Transverse colon (tissue), 4 donors: ENCODE results near the gene PALLD. TPM values are rescaled to one million over a fixed set of nuclear protein-coding genes. Genes with fewer than 3 reads are reported as not detected.

Source experiments
- DNase-seq: peaks from one replicate; pipeline ENCODE4 v3.0.0-alpha.2; 2019
- H3K27ac ChIP-seq, 4 donors: fragments of 200-600 bp; sonication (generic); 2 replicates each; pipeline ENCODE4 v1.5.1; 2016 to 2018; ENCODE audit warnings: inconsistent platforms in 4 of 4
- H3K27me3 ChIP-seq: fragments of 200-600 bp; sonication (generic); 2 replicates; pipeline ENCODE4 v1.5.1; 2017; ENCODE audit warnings: inconsistent platforms
- H3K36me3 ChIP-seq, 4 donors: fragments of 200-600 bp; sonication (generic); 2 replicates each; pipeline ENCODE4 v1.5.1; 2017 to 2019; ENCODE audit warnings: inconsistent platforms in 4 of 4
- H3K4me1 ChIP-seq, 4 donors: fragments of 200-600 bp; sonication (generic); 2 replicates each; pipeline ENCODE4 v1.5.1; 2017 to 2020; ENCODE audit warnings: inconsistent platforms in 4 of 4
- H3K4me3 ChIP-seq, 4 donors: fragments of 200-600 bp; sonication (generic); 1 replicate in 1 of 4; 2 replicates in 3 of 4; pipeline versions ENCODE4 v1.5.1 to v1.6.1; 2017 to 2019; ENCODE audit warnings: inconsistent platforms in 4 of 4
- H3K9me3 ChIP-seq, 2 donors: fragments of 200-600 bp; sonication (generic); 2 replicates each; pipeline ENCODE4 v1.5.1; 2017 to 2019; ENCODE audit warnings: inconsistent platforms in 2 of 2
- EP300 ChIP-seq: sonication (generic); formaldehyde crosslinking; IDR thresholded peaks from one replicate; pipeline ENCODE4 v1.6.1; 2017; ENCODE audit warnings: antibody characterized with exemption, low read depth
- POLR2A ChIP-seq: fragments of 450-650 bp; IDR thresholded peaks from one replicate; pipeline ENCODE4 v1.6.1; 2016; ENCODE audit warnings: antibody characterized with exemption, mild to moderate bottlenecking, moderate library complexity
- POLR2AphosphoS5 ChIP-seq, 3 donors: sonication (generic); formaldehyde crosslinking; IDR thresholded peaks; one replicate each; pipeline ENCODE4 v1.6.1; 2016; ENCODE audit warnings: antibody characterized with exemption in 3 of 3
- WGBS, 2 donors: methylation state at CpG; one replicate each; pipeline ENCODE4 v1.1.5; 2018; ENCODE audit warnings: low coverage in 1 of 2; 5-methylcytosine and 5-hydroxymethylcytosine counted together
- in situ Hi-C, 4 donors: fragments of 200-750 bp; cut with MboI; loops; one replicate each; pipeline versions ENCODE4 v1.15.0 to v1.15.1; 2017; ENCODE audit warnings: low sequenced_read_pairs in 3 of 4, low pct_ligation_motif_present in 1 of 4, low pct_unique_long_range_greater_than_20kb in 1 of 4
- intact Hi-C: fragments of 100-400 bp; cut with DNase I; formaldehyde crosslinking; loops from one replicate; pipeline ENCODE4 v1.15.1; 2023; ENCODE audit warnings: low total_unique reads
- total RNA-seq, 4 donors: library from RNA; depleted of rRNA; stranded (reverse); fragments of >200 nt; gene quantifications; one replicate each; pipeline ENCODE4 v1.1.0, GENCODE V29; 2016
- TF ChIP-seq, protein P1 (sequence below), 5 experiments: fragments of 200-600 bp in 3 of 5; fragments of 450-650 bp in 2 of 5; sonication (generic) in 3 of 5; IDR thresholded peaks; 1 replicate in 2 of 5; 2 replicates in 3 of 5; pipeline ENCODE4 v1.5.1; 2016 to 2017; ENCODE audit warnings: antibody characterized with exemption in 5 of 5, inconsistent platforms in 3 of 5, mild to moderate bottlenecking in 2 of 5, moderate library complexity in 1 of 5

PALLD gene
- total RNA-seq, 4 donors from 2014 or later = 230 to 309 (median 278) TPM

DNA sequence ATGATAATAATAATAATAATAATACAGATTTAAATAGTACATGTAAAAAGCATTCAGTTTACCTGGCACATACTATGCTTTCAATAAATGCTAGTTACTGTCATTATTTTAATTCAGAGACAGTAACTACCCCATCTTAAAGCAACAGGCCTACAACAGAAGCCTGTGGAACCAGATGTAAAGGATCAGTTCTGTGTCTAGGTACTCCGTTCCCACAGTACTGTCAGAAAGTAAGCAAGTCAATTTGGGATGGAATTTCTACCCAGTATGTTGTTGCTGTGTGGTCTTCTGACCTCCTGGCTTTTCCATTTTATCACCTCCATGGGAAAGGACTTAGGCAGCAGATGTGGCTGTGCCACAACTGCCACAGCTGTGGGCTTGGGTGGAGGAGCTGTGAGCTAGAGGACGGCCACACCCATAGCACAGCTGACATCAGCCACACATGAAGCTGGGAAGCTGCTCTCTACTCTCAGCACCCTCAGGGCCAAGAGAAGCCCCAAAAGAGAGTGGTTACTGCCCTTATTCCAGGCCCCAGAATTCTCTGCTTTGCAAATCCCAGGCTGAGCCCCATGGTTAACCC, 410.4 kb downstream of the PALLD start:
- TF ChIP-seq POLR2AphosphoS5 (IDR thresholded peaks at IDR 0.05) (no peak), EP300 (no peak), POLR2A (no peak)
- TF ChIP-seq, protein P1, sequence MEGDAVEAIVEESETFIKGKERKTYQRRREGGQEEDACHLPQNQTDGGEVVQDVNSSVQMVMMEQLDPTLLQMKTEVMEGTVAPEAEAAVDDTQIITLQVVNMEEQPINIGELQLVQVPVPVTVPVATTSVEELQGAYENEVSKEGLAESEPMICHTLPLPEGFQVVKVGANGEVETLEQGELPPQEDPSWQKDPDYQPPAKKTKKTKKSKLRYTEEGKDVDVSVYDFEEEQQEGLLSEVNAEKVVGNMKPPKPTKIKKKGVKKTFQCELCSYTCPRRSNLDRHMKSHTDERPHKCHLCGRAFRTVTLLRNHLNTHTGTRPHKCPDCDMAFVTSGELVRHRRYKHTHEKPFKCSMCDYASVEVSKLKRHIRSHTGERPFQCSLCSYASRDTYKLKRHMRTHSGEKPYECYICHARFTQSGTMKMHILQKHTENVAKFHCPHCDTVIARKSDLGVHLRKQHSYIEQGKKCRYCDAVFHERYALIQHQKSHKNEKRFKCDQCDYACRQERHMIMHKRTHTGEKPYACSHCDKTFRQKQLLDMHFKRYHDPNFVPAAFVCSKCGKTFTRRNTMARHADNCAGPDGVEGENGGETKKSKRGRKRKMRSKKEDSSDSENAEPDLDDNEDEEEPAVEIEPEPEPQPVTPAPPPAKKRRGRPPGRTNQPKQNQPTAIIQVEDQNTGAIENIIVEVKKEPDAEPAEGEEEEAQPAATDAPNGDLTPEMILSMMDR (IDR thresholded peaks at IDR 0.05) = no peak
- peak overlapping the region; percentile 43 to 73 (median 58) for H3K27ac ChIP-seq
- in situ Hi-C loops (loop anchor here (25.0 kb wide), 3 partner anchors 195 to 720 kb away; no protein-coding TSS in a partner anchor), intact Hi-C loops (no loop called here)
- no peaks in the 10 kb centered on the region for H3K9me3 ChIP-seq
- no peak for DNase-seq
- H3K4me1 ChIP-seq = peaks cover 4 to 31% (median 14%) of the 10 kb centered on the region in 4 donors
- H3K36me3 ChIP-seq = peaks cover 0 to 50% (median 16%) of the 10 kb centered on the region in 4 donors
- 74% methylated on average over 2 of the region's 2 CpGs; no CpG with 5 or more reads in 1 of the 2 donors for WGBS, 2 donors
- H3K4me3 ChIP-seq = no peak overlapping the region
- H3K27me3 ChIP-seq = no peaks in the 10 kb centered on the region

DNA sequence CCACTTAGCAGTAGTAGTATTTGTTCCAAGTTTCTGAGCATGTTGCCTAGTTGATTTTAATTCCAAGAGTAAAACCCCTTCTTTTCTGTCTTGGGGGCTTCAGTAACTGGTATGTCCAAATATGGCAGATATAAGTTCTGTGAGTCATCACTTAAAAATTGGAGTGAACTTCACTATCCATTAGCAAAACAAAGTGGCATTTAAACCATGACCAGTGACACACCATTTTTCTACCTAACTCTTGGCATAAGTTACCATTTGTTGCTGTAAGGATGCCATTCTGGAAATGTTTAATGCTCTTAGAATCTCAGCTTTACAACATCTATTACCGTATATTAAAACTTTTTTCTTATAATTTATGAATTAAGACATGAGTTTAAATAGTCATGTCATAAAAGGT, 411.2 kb downstream of the PALLD start:
- WGBS, 2 donors = 54 to 70% methylated on average over 1 of the region's 1 CpG
- no peak for TF ChIP-seq EP300
- DNase-seq = no peak
- H3K4me3 ChIP-seq = no peak overlapping the region
- in situ Hi-C loops = loop anchor here (25.0 kb wide), 3 partner anchors 196 to 721 kb away; no protein-coding TSS in a partner anchor
- no peaks in the 10 kb centered on the region for H3K27me3 ChIP-seq
- H3K36me3 ChIP-seq = peaks cover 0 to 41% (median 14%) of the 10 kb centered on the region in 4 donors
- peak overlapping the region; percentile 43 to 73 (median 58) for H3K27ac ChIP-seq
- H3K9me3 ChIP-seq = no peaks in the 10 kb centered on the region
- H3K4me1 ChIP-seq = peaks cover 4 to 31% (median 14%) of the 10 kb centered on the region in 4 donors
- intact Hi-C loops = no loop called here

DNA sequence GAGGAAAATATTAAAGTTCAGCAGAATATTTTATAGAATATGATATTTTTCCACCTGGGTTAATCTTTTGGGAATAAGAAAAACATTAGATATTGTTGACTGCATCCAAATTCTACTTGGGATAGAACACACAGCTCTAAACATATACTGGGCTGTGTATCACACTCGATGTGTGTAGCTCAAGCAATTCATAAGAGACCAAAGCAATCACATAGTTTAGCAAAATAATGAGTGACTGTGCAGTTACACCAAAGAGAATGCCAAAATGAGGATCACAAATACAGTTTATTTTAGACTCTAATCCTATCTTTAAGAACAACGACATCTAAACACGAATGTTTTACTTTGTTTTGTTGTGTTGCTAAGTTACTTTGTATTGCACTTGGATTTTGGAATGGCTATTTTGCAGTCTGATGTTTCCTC, 412.0 kb downstream of the PALLD start:
- TF ChIP-seq POLR2A (no peak), EP300 (no peak), POLR2AphosphoS5 (IDR thresholded peaks at IDR 0.05) (peak in 1 of 3 donors; percentile 30)
- TF ChIP-seq, protein P1 (IDR thresholded peaks at IDR 0.05) = no peak
- H3K36me3 ChIP-seq = peaks cover 0 to 33% (median 12%) of the 10 kb centered on the region in 4 donors
- 6 to 35% methylated on average over 2 to 3 of the region's 3 CpGs for WGBS, 2 donors
- H3K27me3 ChIP-seq = no peaks in the 10 kb centered on the region
- DNase-seq = no peak
- in situ Hi-C loops = loop anchor here (25.0 kb wide), 3 partner anchors 197 to 722 kb away; no protein-coding TSS in a partner anchor
- H3K4me3 ChIP-seq = no peak overlapping the region
- no peaks in the 10 kb centered on the region for H3K9me3 ChIP-seq
- H3K4me1 ChIP-seq = peaks cover 4 to 31% (median 14%) of the 10 kb centered on the region in 4 donors
- H3K27ac ChIP-seq = peak overlapping the region; percentile 43 to 73 (median 58)
- intact Hi-C loops = no loop called here

DNA sequence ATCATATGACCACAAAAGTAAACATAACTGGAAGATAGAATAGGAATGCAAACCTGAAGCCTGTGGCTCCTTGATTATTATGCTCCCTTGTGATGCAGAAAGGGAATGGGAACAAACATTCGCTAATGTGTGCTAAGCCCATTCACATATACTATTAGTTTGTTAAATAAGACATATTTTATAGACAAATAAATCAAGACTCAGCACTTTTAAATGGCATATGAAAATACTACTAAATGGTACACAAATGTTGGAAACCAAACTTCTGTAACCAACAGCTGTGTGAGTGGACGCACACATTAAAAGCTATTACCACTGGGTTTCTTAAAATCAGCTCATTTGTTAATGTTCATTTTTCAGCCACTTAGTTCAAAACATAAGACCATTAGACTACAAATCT, 417.2 kb downstream of the PALLD start:
- intact Hi-C loops (no loop called here), in situ Hi-C loops (loop anchor here (10.0 to 25.0 kb wide), 5 partner anchors 199 to 727 kb away; no protein-coding TSS in a partner anchor)
- Histone ChIP-seq H3K27me3 (no peaks in the 10 kb centered on the region), H3K9me3 (no peaks in the 10 kb centered on the region), H3K36me3 (peaks cover 0 to 30% (median 11%) of the 10 kb centered on the region in 4 donors), H3K4me1 (peaks cover 0 to 7% (median 0%) of the 10 kb centered on the region in 4 donors), H3K4me3 (no peak overlapping the region), H3K27ac (peak overlapping the region in 1 of 4 donors; percentile 5)
- no peak for DNase-seq
- whole genome bisulfite sequencing, 2 donors = 96 to 100% methylated on average over 2 of the region's 2 CpGs
- TF ChIP-seq, protein P1 (IDR thresholded peaks at IDR 0.05) = no peak
- TF ChIP-seq POLR2A = no peak
